ENCODE data around the gene SMAD2. TPM values are rescaled to one million over a fixed set of nuclear protein-coding genes. Genes with fewer than 3 reads are reported as not detected.
A peak's percentile ranks its signal among the peaks of the same experiment; 100 is the strongest.

SMAD2 gene
- total and polyA plus RNA-seq, 2 experiments from 2014 or later: 30.9 to 90.7 TPM

GRCh38 chr18:47928466-47928865, 2.0 kb downstream of the SMAD2 start:
- Histone ChIP-seq H3K4me2 (peak overlapping the region; percentile 76), H3K27ac (ENCODE audit: low read depth) (no peak overlapping the region), H3K9me2 (ENCODE audit: insufficient read depth) (no peaks in the 10 kb centered on the region), H3F3A (replicated peaks; ENCODE audit: low read depth) (peaks cover 7% of the 10 kb centered on the region; the same call in 1 of the 2 replicates), H3K79me2 (replicated peaks; ENCODE audit: insufficient read depth) (peaks cover 64% of the 10 kb centered on the region), H3K27me3 (ENCODE audit: insufficient read depth) (no peaks in the 10 kb centered on the region), H3K4me1 (ENCODE audit: insufficient read depth) (peaks cover 66% of the 10 kb centered on the region), H3K36me3 (ENCODE audit: insufficient read depth) (no peaks in the 10 kb centered on the region), H2AFZ (no peak overlapping the region), H3K4me3 (peak overlapping the region; percentile 82), H4K20me1 (replicated peaks; ENCODE audit: insufficient read depth) (peaks cover 31% of the 10 kb centered on the region)
- H3K4me1 Mint-ChIP-seq: peaks cover 49% of the 10 kb centered on the region
- TF ChIP-seq STAT1 (IDR thresholded peaks at IDR 0.05; ENCODE audit: unreplicated experiment) (no peak), REST (IDR thresholded peaks at IDR 0.05; ENCODE audit: unreplicated experiment) (no peak), CREB1 (CRISPR knock-in tag; IDR thresholded peaks at IDR 0.05; ENCODE audit: low read depth) (no peak), EZH2 (IDR thresholded peaks at IDR 0.05; ENCODE audit: low read depth, unreplicated experiment) (no peak), POLR2AphosphoS5 (IDR thresholded peaks at IDR 0.05; ENCODE audit: low read depth) (no peak), NANOG (IDR thresholded peaks at IDR 0.05; ENCODE audit: borderline replicate concordance) (no peak), EZH2phosphoT487 (IDR thresholded peaks at IDR 0.05; ENCODE audit: unreplicated experiment) (no peak), ETS1 (IDR thresholded peaks at IDR 0.05) (no peak), ZNF114 (CRISPR knock-in tag; IDR thresholded peaks at IDR 0.05) (no peak), ZNF462 (CRISPR knock-in tag; IDR thresholded peaks at IDR 0.05) (no peak), ZNF331 (CRISPR knock-in tag; IDR thresholded peaks at IDR 0.05; ENCODE audit: low read depth) (no peak), JUNB (IDR thresholded peaks at IDR 0.05; ENCODE audit: unreplicated experiment) (no peak)
- H3K4me3 Mint-ChIP-seq: peak overlapping the region; percentile 95
- DNase-seq (ENCODE audit: low spot score): no peak
- ATAC-seq: no peak
- no peaks in the 10 kb centered on the region for H3K27me3 Mint-ChIP-seq (ENCODE audit: insufficient read depth, low read depth, poor library complexity)
- H3K36me3 Mint-ChIP-seq (ENCODE audit: low read depth): no peaks in the 10 kb centered on the region; the same call in 2 of the 3 replicates
- peak overlapping the region; percentile 67; the same call in 1 of the 2 replicates for H3K27ac Mint-ChIP-seq
- H3K9me3 Mint-ChIP-seq: no peaks in the 10 kb centered on the region

Measured in GM23338 (cell line).